Aorta (tissue), 5 donors: ENCODE data around the gene MDM2. TPM values are rescaled to one million over a fixed set of nuclear protein-coding genes. Genes with fewer than 3 reads are reported as not detected.

Experiments used
- ATAC-seq: fragments of 200-7000 bp; cut with Tn5 transposase; one replicate; pipeline ENCODE4 v1.9.1; 2022; ENCODE audit warnings: moderate library complexity; ENCODE audit not compliant: low FRiP score
- DNase-seq, 2 donors: peaks; one replicate each; pipeline ENCODE4 v3.0.0-alpha.2; 2020
- H3K27ac ChIP-seq, 2 donors: one replicate each; pipeline ENCODE4 v1.5.1; 2013; ENCODE audit warnings: low read length in 2 of 2, mild to moderate bottlenecking in 2 of 2, moderate library complexity in 2 of 2, control low read depth in 1 of 2, inconsistent platforms in 1 of 2, low read depth in 1 of 2
- H3K27me3 ChIP-seq, 2 donors: one replicate each; pipeline ENCODE4 v1.6.1; 2013; ENCODE audit warnings: control low read depth in 1 of 2, low read length in 1 of 2, mild to moderate bottlenecking in 1 of 2, moderate library complexity in 1 of 2; ENCODE audit not compliant: insufficient read depth in 2 of 2, control insufficient read depth in 1 of 2
- H3K36me3 ChIP-seq, 2 donors: one replicate each; pipeline ENCODE4 v1.6.1; 2013; ENCODE audit warnings: control low read depth in 1 of 2, low read length in 1 of 2, mild to moderate bottlenecking in 1 of 2; ENCODE audit not compliant: insufficient read depth in 2 of 2, control insufficient read depth in 1 of 2
- H3K4me1 ChIP-seq, 2 donors: one replicate each; pipeline ENCODE4 v1.6.1; 2013; ENCODE audit warnings: low read length in 2 of 2, control low read depth in 1 of 2, mild to moderate bottlenecking in 1 of 2, moderate library complexity in 1 of 2; ENCODE audit not compliant: insufficient read depth in 2 of 2, control insufficient read depth in 1 of 2
- H3K4me3 ChIP-seq, 2 donors: one replicate each; pipeline ENCODE4 v1.5.1; 2013; ENCODE audit warnings: low read length in 2 of 2, control low read depth in 1 of 2, mild to moderate bottlenecking in 1 of 2
- H3K9me3 ChIP-seq: one replicate; pipeline ENCODE4 v1.6.1; 2013; ENCODE audit warnings: mild to moderate bottlenecking, low read length; ENCODE audit not compliant: control insufficient read depth
- WGBS, 2 donors: extraction: QIAGEN DNeasy Blood & Tissue Kit; methylation state at CpG; one replicate each; pipeline ENCODE4 v1.1.7; 2013; 5-methylcytosine and 5-hydroxymethylcytosine counted together
- intact Hi-C, 2 donors: fragments of 100-400 bp; cut with DNase I; formaldehyde crosslinking; loops; one replicate each; pipeline versions ENCODE4 v1.14.2 to v1.15.0; 2022
- polyA plus RNA-seq, 2 donors: library from polyadenylated mRNA; stranded (reverse); fragments of 200-250 nt; gene quantifications; one replicate each; pipeline ENCODE4 v1.2.3, GENCODE V29; 2013
- total RNA-seq, 2 donors: library from RNA; stranded (reverse); fragmentation: NEBNext Ultra II Directional; extraction: Animal tissue kit (Norgen Biotek cat#: 25700); gene quantifications; one replicate each; pipeline ENCODE4 v1.2.1, GENCODE V29; 2021
- donor health status: healthy with polysubstance abuse.
- donor health status: Bipolar disorder and iron deficiency.
- donor health status: DM: no; HTN: no; CAD: no.
- donor health status: DM: no; HTN: no; CAD: no.
- donor health status: DM: yes; HTN: yes; CAD: no.

Gene MDM2
- total and polyA plus RNA-seq, 4 donors, result 21.4 to 121 (median 70.8) TPM

- WGBS, 2 donors, result 84 to 87% methylated on average over 1 of the region's 1 CpG
- intact Hi-C loops, result no loop called here
Measured at GRCh38 chr12:68887641-68888040, 79.7 kb downstream of the MDM2 start.

DNA sequence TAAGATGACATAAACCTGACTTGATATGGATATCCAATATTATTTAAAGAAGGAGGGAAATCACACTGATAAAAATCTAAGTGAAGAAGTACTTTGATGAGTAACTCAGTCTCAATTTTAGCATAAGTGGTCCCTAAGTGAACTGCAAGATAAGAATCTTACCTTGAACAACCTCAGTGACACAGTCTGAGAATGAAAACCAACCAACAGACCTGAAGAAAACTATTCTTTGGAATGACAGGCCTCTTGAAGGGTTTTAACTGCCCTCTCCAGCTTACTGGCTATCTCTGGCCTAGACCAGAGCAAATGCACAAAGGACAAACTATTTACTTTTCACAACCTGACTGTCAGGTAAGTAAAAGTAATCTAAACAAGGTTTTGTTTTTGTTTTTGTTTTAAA is 80.3 kb downstream of the MDM2 start:
- Histone ChIP-seq H3K4me1 (no peaks in the 10 kb centered on the region), H3K27ac (no peak overlapping the region), H3K4me3 (no peak overlapping the region), H3K9me3 (no peaks in the 10 kb centered on the region), H3K27me3 (no peaks in the 10 kb centered on the region), H3K36me3 (no peaks in the 10 kb centered on the region)
- intact Hi-C loops, result no loop called here
- ATAC-seq, result no peak
- no peak for DNase-seq

More at GRCh38 chr12:68887641-68888040, 79.7 kb downstream of the MDM2 start:
- Histone ChIP-seq H3K36me3 (no peaks in the 10 kb centered on the region), H3K27ac (no peak overlapping the region), H3K4me1 (no peaks in the 10 kb centered on the region), H3K4me3 (no peak overlapping the region), H3K27me3 (no peaks in the 10 kb centered on the region), H3K9me3 (no peaks in the 10 kb centered on the region)
- ATAC-seq (no peak), DNase-seq (no peak)

DNA sequence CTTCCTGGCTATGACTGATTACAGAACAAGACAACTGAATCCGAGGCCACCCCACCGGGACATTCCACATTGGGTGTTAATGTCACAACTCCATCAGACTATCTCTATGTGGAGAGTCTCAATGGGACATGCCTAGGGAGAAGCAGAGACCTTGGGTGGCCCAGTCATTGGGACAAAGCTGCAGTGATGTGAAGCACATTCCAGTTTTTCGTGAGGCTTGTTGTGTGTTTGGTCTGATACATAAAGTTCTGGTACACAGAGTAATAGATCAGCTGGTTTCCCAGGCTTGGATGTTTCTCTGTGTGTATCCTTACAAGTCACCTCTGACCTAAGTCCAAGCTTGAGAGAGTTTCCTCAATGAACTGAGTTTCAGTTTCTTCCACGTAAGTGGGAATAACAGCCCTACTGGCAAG is 82.7 kb downstream of the MDM2 start:
- H3K9me3 ChIP-seq, result no peaks in the 10 kb centered on the region
- intact Hi-C loops, result no loop called here
- no peak overlapping the region for H3K4me3 ChIP-seq
- ATAC-seq (no peak), DNase-seq (no peak)
- H3K36me3 ChIP-seq, result no peaks in the 10 kb centered on the region
- H3K27ac ChIP-seq, result no peak overlapping the region
- 50 to 53% methylated on average over 4 of the region's 4 CpGs for WGBS, 2 donors
- no peaks in the 10 kb centered on the region for H3K4me1 ChIP-seq
- H3K27me3 ChIP-seq, result no peaks in the 10 kb centered on the region

DNA sequence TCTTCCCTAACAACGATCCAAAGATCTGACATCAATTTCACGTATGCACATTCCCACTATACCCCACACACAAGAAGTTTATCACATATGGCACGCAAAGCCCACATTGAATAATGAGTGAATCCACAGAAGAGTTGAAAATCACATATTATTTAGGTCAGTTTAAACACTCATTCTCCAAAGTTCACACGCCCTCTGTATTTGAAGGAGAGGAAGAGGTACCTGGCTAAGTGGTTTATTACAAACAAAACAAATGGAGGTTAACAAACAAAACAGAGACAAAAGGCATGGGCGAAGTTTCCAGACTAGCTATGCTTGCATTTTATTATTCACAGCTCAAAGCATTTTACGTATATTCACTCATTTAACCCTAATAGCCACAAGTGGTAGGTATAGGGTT is 83.2 kb downstream of the MDM2 start:
- H3K27me3 ChIP-seq, result no peaks in the 10 kb centered on the region
- H3K9me3 ChIP-seq, result no peaks in the 10 kb centered on the region
- no peak overlapping the region for H3K4me3 ChIP-seq
- ATAC-seq (no peak), DNase-seq (no peak)
- 54 to 63% methylated on average over 6 of the region's 6 CpGs for whole genome bisulfite sequencing, 2 donors
- intact Hi-C loops, result no loop called here
- H3K36me3 ChIP-seq, result no peaks in the 10 kb centered on the region
- H3K27ac ChIP-seq, result no peak overlapping the region
- no peaks in the 10 kb centered on the region for H3K4me1 ChIP-seq

DNA sequence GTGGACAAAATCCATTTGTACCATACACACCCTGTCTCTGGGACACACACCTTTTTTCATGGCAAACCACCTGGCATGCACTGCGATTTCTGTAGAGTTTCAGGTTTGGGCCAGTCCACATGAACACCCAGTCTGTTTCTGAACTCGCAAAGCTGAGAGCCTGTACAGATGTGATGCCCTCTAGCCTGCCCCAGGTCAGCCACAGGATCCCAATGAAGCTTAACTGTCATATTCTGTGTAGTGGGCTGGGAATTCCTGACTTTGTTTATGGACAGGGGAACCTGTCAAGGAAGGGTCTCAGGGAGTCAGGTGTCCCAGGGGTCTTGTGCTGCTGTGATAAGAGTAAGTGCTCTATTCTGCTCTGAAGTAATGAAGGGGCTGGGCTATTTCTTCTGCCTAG is 85.2 kb downstream of the MDM2 start:
- ATAC-seq (no peak), DNase-seq (no peak)
- H3K4me3 ChIP-seq, result no peak overlapping the region
- H3K9me3 ChIP-seq, result no peaks in the 10 kb centered on the region
- H3K36me3 ChIP-seq, result no peaks in the 10 kb centered on the region
- no peaks in the 10 kb centered on the region for H3K27me3 ChIP-seq
- no peaks in the 10 kb centered on the region for H3K4me1 ChIP-seq
- H3K27ac ChIP-seq, result no peak overlapping the region
- intact Hi-C loops, result no loop called here
- WGBS, 2 donors, result 85 to 94% methylated on average over 2 of the region's 2 CpGs

DNA sequence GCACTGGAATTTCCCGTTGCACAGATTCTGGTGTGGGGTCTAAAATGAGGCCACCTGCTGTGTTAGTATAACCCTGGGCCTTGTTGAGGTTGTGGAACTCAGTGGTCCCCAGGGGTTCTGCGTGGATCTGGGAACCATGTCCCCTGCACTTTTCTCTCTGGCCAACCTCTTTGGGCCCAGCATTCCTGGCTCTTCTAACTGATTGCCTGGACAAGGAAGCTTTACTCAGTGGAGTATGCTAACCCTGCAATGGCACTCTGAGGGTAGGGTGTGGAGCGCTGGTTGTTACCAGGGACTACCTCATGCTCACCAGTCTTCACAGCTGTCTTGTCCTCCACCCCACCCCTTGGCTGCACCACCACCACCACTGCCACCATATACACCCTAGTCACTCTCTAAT is 85.8 kb downstream of the MDM2 start:
- 50 to 63% methylated on average over 3 of the region's 3 CpGs for WGBS, 2 donors
- DNase-seq (no peak), ATAC-seq (no peak)
- intact Hi-C loops, result no loop called here
- no peak overlapping the region for H3K27ac ChIP-seq
- no peaks in the 10 kb centered on the region for H3K27me3 ChIP-seq
- no peaks in the 10 kb centered on the region for H3K4me1 ChIP-seq
- no peaks in the 10 kb centered on the region for H3K36me3 ChIP-seq
- H3K9me3 ChIP-seq, result no peaks in the 10 kb centered on the region
- H3K4me3 ChIP-seq, result no peak overlapping the region

DNA sequence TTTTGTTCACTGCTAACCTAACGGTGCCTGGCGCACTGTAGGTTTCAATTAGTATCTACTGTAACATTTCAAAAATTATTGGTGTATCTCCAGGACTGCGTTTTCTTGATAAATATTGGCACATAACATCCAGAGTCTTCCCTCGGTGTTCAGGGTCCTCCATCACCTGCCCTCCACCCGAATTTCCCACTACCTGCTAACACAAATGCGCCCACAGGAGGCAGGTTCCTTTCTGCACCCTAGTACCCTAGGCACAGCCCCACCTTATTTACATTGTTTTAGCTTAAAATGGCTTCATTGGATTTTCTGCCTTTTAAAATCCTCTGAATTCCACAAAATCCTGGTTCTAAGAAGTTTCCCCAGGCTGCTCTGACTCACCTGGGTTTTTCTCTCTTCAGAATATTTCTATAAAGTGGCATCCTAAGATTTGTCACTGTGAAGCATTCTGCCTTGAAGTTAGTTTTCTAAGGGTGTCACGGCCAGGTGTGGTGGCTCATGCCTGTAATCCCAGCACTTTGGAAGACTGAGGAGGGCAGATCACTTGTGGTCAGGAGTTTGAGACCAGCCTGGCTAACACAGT is 86.4 kb downstream of the MDM2 start:
- WGBS, 2 donors, result 89 to 92% methylated on average over 7 of the region's 7 CpGs
- ATAC-seq (no peak), DNase-seq (no peak)
- intact Hi-C loops, result no loop called here
- Histone ChIP-seq H3K27ac (no peak overlapping the region), H3K4me3 (no peak overlapping the region), H3K27me3 (no peaks in the 10 kb centered on the region), H3K9me3 (no peaks in the 10 kb centered on the region), H3K36me3 (no peaks in the 10 kb centered on the region), H3K4me1 (no peaks in the 10 kb centered on the region)

GRCh38 chr12:68896881-68897540 is 89.0 kb downstream of the MDM2 start:
- intact Hi-C loops, result no loop called here
- Histone ChIP-seq H3K4me1 (no peaks in the 10 kb centered on the region), H3K9me3 (no peaks in the 10 kb centered on the region), H3K4me3 (no peak overlapping the region), H3K36me3 (no peaks in the 10 kb centered on the region), H3K27ac (no peak overlapping the region), H3K27me3 (no peaks in the 10 kb centered on the region)
- DNase-seq, result no peak
- no peak for ATAC-seq
- 36 to 39% methylated on average over 4 of the region's 4 CpGs for WGBS, 2 donors

- Histone ChIP-seq H3K36me3 (no peaks in the 10 kb centered on the region), H3K27me3 (no peaks in the 10 kb centered on the region), H3K4me3 (no peak overlapping the region), H3K9me3 (no peaks in the 10 kb centered on the region), H3K4me1 (no peaks in the 10 kb centered on the region), H3K27ac (no peak overlapping the region)
- no peak for ATAC-seq
- intact Hi-C loops, result no loop called here
- 67 to 71% methylated on average over 4 of the region's 4 CpGs for WGBS, 2 donors
- no peak for DNase-seq
Measured at GRCh38 chr12:68899251-68899771, 91.3 kb downstream of the MDM2 start.
